ENCODE data around the gene AGAP2. TPM values are rescaled to one million over a fixed set of nuclear protein-coding genes. Genes with fewer than 3 reads are reported as not detected.

Gene AGAP2
- total RNA-seq, 4 donors from 2014 or later: 1.1 to 5.7 (median 2.5) TPM

DNA sequence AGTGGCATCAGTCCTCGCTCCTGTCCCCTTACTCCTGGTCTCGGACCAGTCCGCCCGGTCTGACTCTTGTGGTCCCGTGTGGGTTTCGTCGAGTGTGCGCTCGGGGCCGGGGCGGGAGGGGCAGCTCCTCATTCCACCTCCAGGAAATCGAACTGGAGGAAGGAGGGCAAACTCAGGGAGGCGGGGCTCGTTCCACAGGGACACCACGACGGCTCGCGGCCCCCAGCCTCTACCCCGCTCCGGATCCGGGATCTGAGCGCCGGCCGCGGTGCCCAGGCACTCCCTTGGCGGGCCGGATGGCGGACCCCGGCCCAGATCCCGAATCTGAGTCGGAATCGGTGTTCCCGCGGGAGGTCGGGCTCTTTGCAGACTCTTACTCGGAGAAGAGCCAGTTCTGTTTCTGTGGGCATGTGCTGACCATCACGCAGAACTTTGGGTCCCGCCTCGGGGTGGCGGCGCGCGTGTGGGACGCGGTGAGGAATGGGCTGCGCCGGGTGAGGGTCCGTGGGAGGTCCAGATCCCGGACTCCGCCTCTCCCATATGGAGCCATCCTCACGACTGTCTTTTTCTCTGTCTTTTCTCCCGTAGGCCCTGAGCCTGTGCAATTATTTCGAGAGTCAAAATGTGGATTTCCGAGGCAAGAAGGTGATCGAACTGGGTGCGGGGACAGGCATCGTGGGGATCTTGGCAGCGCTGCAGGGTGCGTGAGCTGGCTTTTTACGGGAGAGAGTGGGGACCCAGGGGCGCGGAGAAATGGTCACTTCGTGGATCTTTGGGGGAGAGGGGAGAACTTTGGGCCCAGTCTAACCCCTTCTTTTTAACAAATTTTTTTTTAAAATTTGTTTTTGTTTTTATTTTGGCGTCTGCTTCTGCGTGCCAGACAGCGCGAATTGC is 34.1 kb upstream of the AGAP2 start, which contains the start of gene EEF1AKMT3:
TSS of gene EEF1AKMT3 (plus strand) at position 186 of the 894 bp plus-strand sequence. CDS start at position 297, 111 bp downstream.
- Histone ChIP-seq H3K4me1 (peaks cover 0 to 25% (median 11%) of the 10 kb centered on the region in 4 donors), H3K9me3 (no peaks in the 10 kb centered on the region), H3K4me3 (peak within 1 kb of the TSS; percentile 82 to 92 (median 88)), H3K27ac (peak within 1 kb of the TSS; percentile 77 to 96 (median 89)), H3K27me3 (no peaks in the 10 kb centered on the region), H3K36me3 (peaks cover 0 to 59% (median 0%) of the 10 kb centered on the region in 3 donors)
- peak in 1 of 2 donors; percentile 46 for DNase-seq (ENCODE audit: low spot score in 2 of 2)
- 2 to 3% methylated on average over 49 to 67 of the region's 67 CpGs for WGBS, 2 donors
- TF ChIP-seq POLR2A (IDR thresholded peaks at IDR 0.05) (no peak), EP300 (IDR thresholded peaks at IDR 0.05) (no peak)
- TF ChIP-seq, protein P1, sequence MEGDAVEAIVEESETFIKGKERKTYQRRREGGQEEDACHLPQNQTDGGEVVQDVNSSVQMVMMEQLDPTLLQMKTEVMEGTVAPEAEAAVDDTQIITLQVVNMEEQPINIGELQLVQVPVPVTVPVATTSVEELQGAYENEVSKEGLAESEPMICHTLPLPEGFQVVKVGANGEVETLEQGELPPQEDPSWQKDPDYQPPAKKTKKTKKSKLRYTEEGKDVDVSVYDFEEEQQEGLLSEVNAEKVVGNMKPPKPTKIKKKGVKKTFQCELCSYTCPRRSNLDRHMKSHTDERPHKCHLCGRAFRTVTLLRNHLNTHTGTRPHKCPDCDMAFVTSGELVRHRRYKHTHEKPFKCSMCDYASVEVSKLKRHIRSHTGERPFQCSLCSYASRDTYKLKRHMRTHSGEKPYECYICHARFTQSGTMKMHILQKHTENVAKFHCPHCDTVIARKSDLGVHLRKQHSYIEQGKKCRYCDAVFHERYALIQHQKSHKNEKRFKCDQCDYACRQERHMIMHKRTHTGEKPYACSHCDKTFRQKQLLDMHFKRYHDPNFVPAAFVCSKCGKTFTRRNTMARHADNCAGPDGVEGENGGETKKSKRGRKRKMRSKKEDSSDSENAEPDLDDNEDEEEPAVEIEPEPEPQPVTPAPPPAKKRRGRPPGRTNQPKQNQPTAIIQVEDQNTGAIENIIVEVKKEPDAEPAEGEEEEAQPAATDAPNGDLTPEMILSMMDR (IDR thresholded peaks at IDR 0.05): no peak

DNA sequence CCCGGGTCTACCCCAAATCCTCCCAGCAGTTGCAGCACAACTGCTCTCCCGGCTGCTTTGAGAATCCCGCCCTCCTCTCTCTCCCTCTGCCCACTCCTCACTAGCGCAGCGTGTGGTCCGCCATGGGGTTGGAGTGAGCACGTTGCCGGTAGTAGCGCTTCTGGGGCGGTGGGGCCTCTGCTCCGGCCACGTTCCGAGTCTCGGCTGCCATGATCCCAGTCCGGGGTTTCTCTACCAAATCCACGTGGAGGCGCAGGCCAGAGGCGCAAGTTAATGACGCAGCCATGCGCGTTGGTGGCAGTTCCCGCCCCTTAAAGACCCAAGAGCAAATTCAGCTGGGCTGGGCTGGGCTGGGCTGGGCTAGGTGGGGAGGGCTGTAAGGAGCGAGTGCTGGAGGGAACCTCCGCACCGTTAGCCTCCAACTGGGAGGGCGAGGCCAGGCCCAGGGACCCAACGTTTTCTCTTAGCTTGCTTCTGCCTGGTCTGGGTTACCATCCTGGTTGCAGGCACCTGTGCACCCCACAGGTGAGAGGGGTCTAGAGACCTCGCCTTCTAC is 33.4 kb upstream of the AGAP2 start, which contains the start of gene METTL1:
TSS of gene METTL1 (minus strand) at position 233 of the 556 bp plus-strand sequence. CDS start at position 211, 22 bp downstream.
- peaks cover 0 to 5% of the 10 kb centered on the region in 2 donors for H3K27me3 ChIP-seq
- peaks cover 0 to 29% (median 12%) of the 10 kb centered on the region in 4 donors for H3K4me1 ChIP-seq
- DNase-seq (ENCODE audit: low spot score in 2 of 2): peak; percentile 87 to 93
- peaks cover 0 to 52% (median 0%) of the 10 kb centered on the region in 3 donors for H3K36me3 ChIP-seq
- H3K9me3 ChIP-seq: no peaks in the 10 kb centered on the region
- 0% methylated on average over 13 to 18 of the region's 28 CpGs for WGBS, 2 donors
- TF ChIP-seq, protein P1 (IDR thresholded peaks at IDR 0.05): peak in 2 of 5 experiments; percentile 14 to 50
- TF ChIP-seq POLR2A (IDR thresholded peaks at IDR 0.05) (peak; percentile 40 to 59), EP300 (IDR thresholded peaks at IDR 0.05) (peak; percentile 88 to 90)
- peak within 1 kb of the TSS; percentile 82 to 92 (median 88) for H3K4me3 ChIP-seq
- H3K27ac ChIP-seq: peak within 1 kb of the TSS; percentile 77 to 96 (median 89)

DNA sequence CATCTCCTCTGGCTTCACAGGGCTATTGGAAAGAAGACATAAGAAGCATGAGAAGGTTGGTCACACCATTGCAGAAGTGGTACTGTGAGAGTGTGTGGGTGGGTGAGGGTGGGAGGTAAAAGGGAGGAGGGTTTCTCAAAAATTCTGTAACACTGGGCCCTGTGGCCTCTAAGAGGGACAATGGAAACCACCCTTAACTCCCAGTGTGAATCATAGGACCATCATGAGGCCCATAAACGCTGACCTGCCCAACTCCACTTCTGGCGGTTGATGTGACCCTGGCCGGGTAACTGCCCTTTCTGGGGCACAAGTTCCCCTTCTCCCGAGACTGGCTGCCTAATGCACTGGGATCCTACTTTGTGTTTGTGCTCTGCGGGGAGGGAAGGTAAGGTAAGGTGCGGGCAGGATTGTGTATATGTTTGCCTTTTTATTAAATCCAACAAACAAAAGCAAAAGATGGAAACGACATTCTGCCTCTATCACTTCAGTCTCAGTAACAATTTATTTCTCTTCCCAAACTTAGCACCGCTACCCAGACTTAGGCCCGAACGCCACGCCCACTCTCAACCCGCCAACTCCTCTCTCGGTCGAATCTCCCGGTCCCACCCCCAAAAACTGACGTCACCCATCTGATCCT is 32.8 kb upstream of the AGAP2 start:
- Histone ChIP-seq H3K27ac (peak overlapping the region; percentile 77 to 96 (median 89)), H3K4me1 (peaks cover 0 to 35% (median 18%) of the 10 kb centered on the region in 4 donors), H3K27me3 (peaks cover 0 to 10% of the 10 kb centered on the region in 2 donors), H3K9me3 (no peaks in the 10 kb centered on the region), H3K4me3 (peak overlapping the region; percentile 82 to 92 (median 88)), H3K36me3 (peaks cover 0 to 47% (median 0%) of the 10 kb centered on the region in 3 donors)
- 1 to 2% methylated on average over 16 of the region's 16 CpGs for WGBS, 2 donors
- no peak for TF ChIP-seq EP300 (IDR thresholded peaks at IDR 0.05)
- TF ChIP-seq, protein P1 (IDR thresholded peaks at IDR 0.05): no peak
- no peak for TF ChIP-seq POLR2A (IDR thresholded peaks at IDR 0.05)
- peak; percentile 65 to 90 for DNase-seq (ENCODE audit: low spot score in 2 of 2)

DNA sequence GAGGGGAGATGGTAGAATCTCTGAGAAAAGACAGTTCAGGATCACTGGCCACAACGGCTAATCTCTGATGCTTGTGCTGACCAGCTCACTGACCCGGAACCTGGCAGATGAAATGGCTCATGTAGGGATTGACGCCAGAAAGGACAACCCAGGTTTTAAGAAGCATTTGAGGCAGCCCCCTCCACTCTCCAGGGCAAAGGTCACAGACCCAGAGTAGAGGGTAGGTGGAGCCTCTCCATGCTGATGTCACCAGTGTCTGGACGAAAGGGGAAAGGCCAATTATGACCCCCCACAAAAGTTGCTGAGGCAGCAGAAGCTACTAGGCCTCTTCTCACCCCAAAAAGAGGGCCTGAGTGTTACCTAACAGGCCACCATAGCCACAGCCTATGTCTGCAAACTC is 32.2 kb upstream of the AGAP2 start:
- Histone ChIP-seq H3K27me3 (peaks cover 0 to 17% of the 10 kb centered on the region in 2 donors), H3K27ac (no peak overlapping the region), H3K4me1 (peaks cover 0 to 42% (median 24%) of the 10 kb centered on the region in 4 donors), H3K4me3 (no peak overlapping the region), H3K36me3 (peaks cover 0 to 41% (median 0%) of the 10 kb centered on the region in 3 donors), H3K9me3 (no peaks in the 10 kb centered on the region)
- 76 to 84% methylated on average over 4 of the region's 4 CpGs for WGBS, 2 donors
- DNase-seq (ENCODE audit: low spot score in 2 of 2): no peak
- TF ChIP-seq, protein P1 (IDR thresholded peaks at IDR 0.05): no peak
- TF ChIP-seq POLR2A (IDR thresholded peaks at IDR 0.05) (no peak), EP300 (IDR thresholded peaks at IDR 0.05) (no peak)

Measured in tibial nerve (tissue), 4 donors.